ENCODE measurements around the gene ANKMY1. TPM values are rescaled to one million over a fixed set of nuclear protein-coding genes. Genes with fewer than 3 reads are reported as not detected.

ANKMY1 gene
- total and polyA plus RNA-seq, 2 experiments from 2014 or later, result 9.2 to 11.1 TPM

DNA sequence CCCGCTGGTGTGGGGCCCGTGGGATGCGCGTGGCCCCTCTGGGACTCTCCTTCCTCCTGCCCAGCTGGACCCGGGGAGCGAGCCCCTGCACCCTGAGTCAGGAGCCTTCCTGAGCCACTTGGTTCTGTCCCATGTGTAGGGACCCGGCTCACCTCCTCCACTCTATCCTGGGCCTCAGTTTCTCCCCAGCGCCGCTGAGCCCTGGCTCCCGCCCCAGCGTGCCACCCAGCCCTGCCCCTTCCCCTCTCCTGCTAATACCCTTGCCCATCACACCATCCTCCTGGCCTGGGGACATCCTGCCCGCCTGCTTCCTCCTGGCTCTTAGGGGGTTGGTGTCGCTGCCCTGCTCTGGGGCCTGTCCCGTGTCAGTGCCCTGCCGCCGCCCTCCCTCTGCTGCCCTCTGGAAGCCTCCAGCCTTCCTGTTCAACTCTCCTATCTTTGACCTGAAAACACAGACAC, 97.5 kb downstream of the ANKMY1 start:
- no peaks in the 10 kb centered on the region for H3K9me2 ChIP-seq (replicated peaks; ENCODE audit: insufficient read depth)
- H4K20me1 ChIP-seq (ENCODE audit: insufficient read depth, poor library complexity, severe bottlenecking), result peaks cover 34% of the 10 kb centered on the region
- no peaks in the 10 kb centered on the region for H3K27me3 ChIP-seq
- no peak overlapping the region for H3K4me3 ChIP-seq
- no peak overlapping the region for H3K27ac ChIP-seq
- TF ChIP-seq EZH2phosphoT487 (IDR thresholded peaks at IDR 0.05; ENCODE audit: low read depth, severe bottlenecking, unreplicated experiment), result no peak
- TF ChIP-seq, protein P1, sequence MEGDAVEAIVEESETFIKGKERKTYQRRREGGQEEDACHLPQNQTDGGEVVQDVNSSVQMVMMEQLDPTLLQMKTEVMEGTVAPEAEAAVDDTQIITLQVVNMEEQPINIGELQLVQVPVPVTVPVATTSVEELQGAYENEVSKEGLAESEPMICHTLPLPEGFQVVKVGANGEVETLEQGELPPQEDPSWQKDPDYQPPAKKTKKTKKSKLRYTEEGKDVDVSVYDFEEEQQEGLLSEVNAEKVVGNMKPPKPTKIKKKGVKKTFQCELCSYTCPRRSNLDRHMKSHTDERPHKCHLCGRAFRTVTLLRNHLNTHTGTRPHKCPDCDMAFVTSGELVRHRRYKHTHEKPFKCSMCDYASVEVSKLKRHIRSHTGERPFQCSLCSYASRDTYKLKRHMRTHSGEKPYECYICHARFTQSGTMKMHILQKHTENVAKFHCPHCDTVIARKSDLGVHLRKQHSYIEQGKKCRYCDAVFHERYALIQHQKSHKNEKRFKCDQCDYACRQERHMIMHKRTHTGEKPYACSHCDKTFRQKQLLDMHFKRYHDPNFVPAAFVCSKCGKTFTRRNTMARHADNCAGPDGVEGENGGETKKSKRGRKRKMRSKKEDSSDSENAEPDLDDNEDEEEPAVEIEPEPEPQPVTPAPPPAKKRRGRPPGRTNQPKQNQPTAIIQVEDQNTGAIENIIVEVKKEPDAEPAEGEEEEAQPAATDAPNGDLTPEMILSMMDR (IDR thresholded peaks at IDR 0.05; ENCODE audit: poor library complexity), result no peak
- H3K79me2 ChIP-seq, result no peaks in the 10 kb centered on the region
- H3K9me3 ChIP-seq (ENCODE audit: low read depth), result no peaks in the 10 kb centered on the region
- peaks cover 20% of the 10 kb centered on the region for H3K4me1 ChIP-seq (ENCODE audit: insufficient read depth)
- 94% methylated on average over 14 of the region's 16 CpGs for WGBS (ENCODE audit: low lambda C conversion rate, missing lambda C conversion rate)
- H2AFZ ChIP-seq, result no peak overlapping the region
- H3K36me3 ChIP-seq (replicated peaks; ENCODE audit: insufficient read depth, low read depth), result no peaks in the 10 kb centered on the region
- no peak overlapping the region for H3K4me2 ChIP-seq
- DNase-seq (ENCODE audit: low spot score), result no peak

DNA sequence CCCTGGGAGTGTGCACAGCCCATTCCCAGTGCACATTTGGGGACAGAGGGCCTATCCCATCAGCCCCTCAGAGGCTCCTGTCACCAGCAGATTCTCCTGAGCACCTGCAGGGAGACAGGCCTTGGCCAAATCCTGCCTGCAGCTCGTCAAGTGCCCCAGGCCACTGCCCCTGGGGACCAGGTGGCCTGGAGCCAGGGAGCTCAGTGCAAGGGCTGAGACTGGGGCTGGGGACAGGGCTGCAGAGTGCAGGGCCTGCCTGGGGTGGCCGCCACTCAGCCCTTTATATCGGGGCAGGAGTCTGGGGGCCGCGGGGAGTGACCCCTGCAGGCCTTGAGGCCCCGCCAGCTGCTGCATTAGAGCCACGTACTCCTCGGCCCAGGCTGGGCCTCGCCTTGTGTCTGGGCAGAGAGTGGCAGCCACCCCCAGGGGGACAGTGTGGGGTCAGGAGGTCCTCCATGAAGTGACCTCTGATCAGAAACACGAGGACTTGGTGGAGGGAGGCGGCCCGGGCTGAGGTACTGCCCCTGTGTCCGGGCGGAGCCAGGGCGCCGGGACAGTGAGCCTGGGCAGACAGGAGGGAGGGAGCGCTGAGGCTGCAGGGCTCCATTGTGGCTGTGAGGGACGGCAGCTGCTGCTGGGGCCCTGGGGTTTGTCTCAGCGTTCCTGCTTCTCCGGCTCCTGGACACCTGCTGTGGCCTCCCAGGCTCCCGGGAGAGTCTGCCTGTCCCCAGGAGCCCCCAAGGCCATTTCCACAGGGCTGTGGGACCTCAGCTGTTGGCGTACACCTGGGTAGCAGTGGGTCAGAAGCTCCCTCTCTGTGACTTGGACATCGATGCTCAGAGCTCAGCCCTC, 98.2 kb downstream of the ANKMY1 start:
- no peaks in the 10 kb centered on the region for H3K9me2 ChIP-seq (replicated peaks; ENCODE audit: insufficient read depth)
- H3K36me3 ChIP-seq (replicated peaks; ENCODE audit: insufficient read depth, low read depth), result no peaks in the 10 kb centered on the region
- no peak overlapping the region for H3K27ac ChIP-seq
- H3K4me2 ChIP-seq, result no peak overlapping the region
- DNase-seq (ENCODE audit: low spot score), result peak; percentile 48
- TF ChIP-seq, protein P1 (IDR thresholded peaks at IDR 0.05; ENCODE audit: poor library complexity), result no peak
- TF ChIP-seq EZH2phosphoT487 (IDR thresholded peaks at IDR 0.05; ENCODE audit: low read depth, severe bottlenecking, unreplicated experiment) (no peak), EZH2 (IDR thresholded peaks at IDR 0.05; ENCODE audit: borderline replicate concordance) (no peak)
- H3K27me3 ChIP-seq, result no peaks in the 10 kb centered on the region
- peaks cover 41% of the 10 kb centered on the region for H4K20me1 ChIP-seq (ENCODE audit: insufficient read depth, poor library complexity, severe bottlenecking)
- no peak overlapping the region for H3K4me3 ChIP-seq
- H2AFZ ChIP-seq, result no peak overlapping the region
- no peaks in the 10 kb centered on the region for H3K9me3 ChIP-seq (ENCODE audit: low read depth)
- 71% methylated on average over 23 of the region's 23 CpGs for whole genome bisulfite sequencing (ENCODE audit: low lambda C conversion rate, missing lambda C conversion rate)
- H3K4me1 ChIP-seq (ENCODE audit: insufficient read depth), result peaks cover 22% of the 10 kb centered on the region
- H3K79me2 ChIP-seq, result peaks cover 3% of the 10 kb centered on the region

DNA sequence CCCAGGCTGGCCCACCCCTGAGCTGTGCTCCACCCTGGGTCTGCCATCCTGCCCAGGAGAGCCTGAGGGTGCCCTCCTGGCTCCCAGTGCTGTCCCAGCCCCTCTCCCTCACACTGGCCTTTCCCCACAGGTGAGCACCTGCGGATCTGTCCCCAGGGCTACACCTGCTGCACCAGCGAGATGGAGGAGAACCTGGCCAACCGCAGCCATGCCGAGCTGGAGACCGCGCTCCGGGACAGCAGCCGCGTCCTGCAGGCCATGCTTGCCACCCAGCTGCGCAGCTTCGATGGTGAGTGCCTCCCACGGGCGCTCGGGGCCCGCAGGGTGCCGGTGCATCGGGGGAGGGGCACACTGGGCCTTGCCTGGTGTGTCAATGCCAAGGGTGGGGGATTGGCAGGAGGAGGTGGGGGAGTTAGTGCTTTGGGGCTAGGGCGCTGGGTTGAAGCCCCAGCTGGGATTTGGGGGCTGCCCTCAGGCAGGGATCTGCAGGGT, 98.8 kb downstream of the ANKMY1 start:
- no peak overlapping the region for H2AFZ ChIP-seq
- TF ChIP-seq, protein P1 (IDR thresholded peaks at IDR 0.05; ENCODE audit: poor library complexity), result no peak
- TF ChIP-seq EZH2phosphoT487 (IDR thresholded peaks at IDR 0.05; ENCODE audit: low read depth, severe bottlenecking, unreplicated experiment), result no peak
- TF ChIP-seq EZH2 (IDR thresholded peaks at IDR 0.05; ENCODE audit: borderline replicate concordance), result no peak
- DNase-seq (ENCODE audit: low spot score), result no peak
- peaks cover 48% of the 10 kb centered on the region for H4K20me1 ChIP-seq (ENCODE audit: insufficient read depth, poor library complexity, severe bottlenecking)
- H3K4me3 ChIP-seq, result no peak overlapping the region
- H3K9me2 ChIP-seq (replicated peaks; ENCODE audit: insufficient read depth), result no peaks in the 10 kb centered on the region
- H3K9me3 ChIP-seq (ENCODE audit: low read depth), result no peaks in the 10 kb centered on the region
- H3K27me3 ChIP-seq, result peaks cover 5% of the 10 kb centered on the region
- H3K79me2 ChIP-seq, result peaks cover 3% of the 10 kb centered on the region
- H3K4me1 ChIP-seq (ENCODE audit: insufficient read depth), result peaks cover 26% of the 10 kb centered on the region
- 90% methylated on average over 15 of the region's 18 CpGs for WGBS (ENCODE audit: low lambda C conversion rate, missing lambda C conversion rate)
- no peak overlapping the region for H3K27ac ChIP-seq
- H3K4me2 ChIP-seq, result no peak overlapping the region
- no peaks in the 10 kb centered on the region for H3K36me3 ChIP-seq (replicated peaks; ENCODE audit: insufficient read depth, low read depth)

Measured in hepatocyte (in vitro differentiated cells).